GM21528 (cell line): ENCODE data around the gene KRT4.

Experiments used
- ATAC-seq: cut with Tn5 transposase; IDR thresholded peaks from one replicate; pipeline ENCODE4 v1.9.1; 2021; ENCODE audit warnings: mild to moderate bottlenecking, moderate library complexity; ENCODE audit not compliant: unreplicated experiment, low FRiP score

KRT4 gene

GRCh38 chr12:52837413-52837741, 23.5 kb upstream of the KRT4 start:
- no peak for ATAC-seq

- ATAC-seq: no peak
These were observed 22.8 kb upstream of the KRT4 start for GRCh38 chr12:52836491-52837412.

GRCh38 chr12:52836042-52836466, 22.1 kb upstream of the KRT4 start:
- no peak for ATAC-seq

GRCh38 chr12:52835271-52836041, 21.5 kb upstream of the KRT4 start:
- ATAC-seq: no peak

GRCh38 chr12:52834727-52835001, 20.7 kb upstream of the KRT4 start:
- no peak for ATAC-seq

GRCh38 chr12:52833922-52834726, 20.2 kb upstream of the KRT4 start, which contains the start of gene KRT79:
KRT79 (minus strand) TSS chr12:52834311; CDS start chr12:52834260, 51 bp downstream.
- no peak for ATAC-seq

GRCh38 chr12:52832985-52833905, 19.3 kb upstream of the KRT4 start:
- ATAC-seq: no peak

GRCh38 chr12:52832451-52832850, 18.5 kb upstream of the KRT4 start:
- no peak for ATAC-seq

GRCh38 chr12:52831251-52831650, 17.3 kb upstream of the KRT4 start:
- no peak for ATAC-seq

- no peak for ATAC-seq
These were observed 16.3 kb upstream of the KRT4 start for GRCh38 chr12:52829986-52830770.

GRCh38 chr12:52828591-52829021, 14.7 kb upstream of the KRT4 start:
- no peak for ATAC-seq

GRCh38 chr12:52828156-52828555, 14.2 kb upstream of the KRT4 start:
- no peak for ATAC-seq

- ATAC-seq: no peak
These were observed 13.7 kb upstream of the KRT4 start for GRCh38 chr12:52827499-52828090.

GRCh38 chr12:52826611-52827498, 12.9 kb upstream of the KRT4 start:
- ATAC-seq: no peak

GRCh38 chr12:52825961-52826360, 12.0 kb upstream of the KRT4 start:
- no peak for ATAC-seq

- no peak for ATAC-seq
These were observed 11.0 kb upstream of the KRT4 start for GRCh38 chr12:52824741-52825410.

- no peak for ATAC-seq
These were observed 10.0 kb upstream of the KRT4 start for GRCh38 chr12:52823761-52824450.
